RWPE2 (cell line): ENCODE results near the gene PDE9A.
"Not testable (repeated sequence)": the region's sequence is repeated elsewhere in the genome, so short reads cannot be mapped to it uniquely, and the experiment has no call there.

Source experiments
- ATAC-seq: fragments of 200-7000 bp; cut with Tn5 transposase; 3 replicates; pipeline ENCODE4 v1.9.1; 2021; ENCODE audit warnings: low read depth
- DNase-seq: peaks from one replicate; pipeline ENCODE4 v3.0.0-alpha.2; 2020; ENCODE audit warnings: low spot score
- H3K27ac ChIP-seq: fragments of 450-650 bp; 2 replicates; pipeline ENCODE4 v1.5.1; 2017; ENCODE audit warnings: mild to moderate bottlenecking; ENCODE audit not compliant: poor library complexity, severe bottlenecking
- H3K27me3 ChIP-seq: fragments of 250-450 bp; sonication (Bioruptor Pico); 2 replicates; pipeline ENCODE4 v1.5.1; 2021; ENCODE audit warnings: mild to moderate bottlenecking, moderate library complexity; ENCODE audit not compliant: insufficient read depth, poor library complexity, severe bottlenecking
- H3K36me3 ChIP-seq: fragments of 250-450 bp; sonication (Bioruptor Pico); 2 replicates; pipeline ENCODE4 v1.5.1; 2020; ENCODE audit warnings: low read depth, mild to moderate bottlenecking, moderate library complexity
- H3K4me1 ChIP-seq: fragments of 250-450 bp; sonication (Bioruptor Pico); 2 replicates; pipeline ENCODE4 v1.5.1; 2021; ENCODE audit warnings: mild to moderate bottlenecking, moderate library complexity; ENCODE audit not compliant: insufficient read depth, poor library complexity, severe bottlenecking
- H3K4me3 ChIP-seq: fragments of 250-450 bp; sonication (Bioruptor Pico); 2 replicates; pipeline ENCODE4 v1.5.1; 2021; ENCODE audit warnings: mild to moderate bottlenecking, moderate library complexity; ENCODE audit not compliant: severe bottlenecking
- H3K9me3 ChIP-seq: fragments of 250-450 bp; sonication (Bioruptor Pico); 2 replicates; pipeline ENCODE4 v1.5.1; 2021; ENCODE audit warnings: mild to moderate bottlenecking, moderate library complexity; ENCODE audit not compliant: severe bottlenecking
- TF ChIP-seq, protein P1 (sequence below): fragments of 450-650 bp; IDR thresholded peaks from one replicate; pipeline ENCODE4 v1.5.1; 2017; ENCODE audit warnings: mild to moderate bottlenecking, moderate library complexity; ENCODE audit not compliant: poor library complexity, severe bottlenecking

PDE9A gene

GRCh38 chr21:42806509-42807140 is 153.2 kb downstream of the PDE9A start:
- TF ChIP-seq, protein P1, sequence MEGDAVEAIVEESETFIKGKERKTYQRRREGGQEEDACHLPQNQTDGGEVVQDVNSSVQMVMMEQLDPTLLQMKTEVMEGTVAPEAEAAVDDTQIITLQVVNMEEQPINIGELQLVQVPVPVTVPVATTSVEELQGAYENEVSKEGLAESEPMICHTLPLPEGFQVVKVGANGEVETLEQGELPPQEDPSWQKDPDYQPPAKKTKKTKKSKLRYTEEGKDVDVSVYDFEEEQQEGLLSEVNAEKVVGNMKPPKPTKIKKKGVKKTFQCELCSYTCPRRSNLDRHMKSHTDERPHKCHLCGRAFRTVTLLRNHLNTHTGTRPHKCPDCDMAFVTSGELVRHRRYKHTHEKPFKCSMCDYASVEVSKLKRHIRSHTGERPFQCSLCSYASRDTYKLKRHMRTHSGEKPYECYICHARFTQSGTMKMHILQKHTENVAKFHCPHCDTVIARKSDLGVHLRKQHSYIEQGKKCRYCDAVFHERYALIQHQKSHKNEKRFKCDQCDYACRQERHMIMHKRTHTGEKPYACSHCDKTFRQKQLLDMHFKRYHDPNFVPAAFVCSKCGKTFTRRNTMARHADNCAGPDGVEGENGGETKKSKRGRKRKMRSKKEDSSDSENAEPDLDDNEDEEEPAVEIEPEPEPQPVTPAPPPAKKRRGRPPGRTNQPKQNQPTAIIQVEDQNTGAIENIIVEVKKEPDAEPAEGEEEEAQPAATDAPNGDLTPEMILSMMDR, result no peak
- Histone ChIP-seq H3K4me3 (no peak overlapping the region), H3K36me3 (no peaks in the 10 kb centered on the region), H3K9me3 (no peaks in the 10 kb centered on the region), H3K27me3 (no peaks in the 10 kb centered on the region), H3K27ac (no peak overlapping the region), H3K4me1 (no peaks in the 10 kb centered on the region)
- ATAC-seq (no peak), DNase-seq (no peak)

DNA sequence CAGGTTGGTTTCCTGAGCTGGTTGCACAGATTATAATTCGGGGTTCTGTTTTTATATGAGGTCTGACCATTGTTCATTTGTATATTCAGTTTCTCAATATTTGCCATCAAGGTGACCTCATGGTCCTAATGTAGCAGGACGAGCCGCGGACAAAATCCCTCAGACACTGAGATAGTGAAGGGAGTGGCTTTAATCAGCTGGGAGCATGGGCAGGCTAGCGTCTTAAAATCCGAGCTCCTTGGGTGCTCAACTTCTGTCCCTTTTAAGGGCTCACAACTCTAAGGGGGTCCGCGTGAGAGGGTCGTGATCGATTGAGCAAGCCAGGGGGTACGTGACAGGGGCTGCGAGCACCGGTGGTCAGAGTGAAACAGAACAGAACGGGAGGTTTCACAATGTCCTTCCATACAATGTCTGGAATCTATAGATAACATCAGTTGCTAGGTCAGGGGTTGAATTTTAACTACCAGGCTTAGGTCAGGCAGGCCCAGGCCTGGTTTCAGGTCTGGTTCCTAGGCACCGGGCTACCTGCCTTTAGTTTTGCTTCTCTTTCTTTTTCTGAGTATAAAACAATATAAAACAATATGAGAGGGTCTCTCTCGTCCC is 154.0 kb downstream of the PDE9A start:
- not testable (repeated sequence) for H3K9me3 ChIP-seq, H3K4me3 ChIP-seq, H3K36me3 ChIP-seq, H3K4me1 ChIP-seq, H3K27me3 ChIP-seq, ATAC-seq, DNase-seq, H3K27ac ChIP-seq

GRCh38 chr21:42807938-42808613 is 154.7 kb downstream of the PDE9A start:
- H3K27ac ChIP-seq, result no peak overlapping the region
- H3K4me3 ChIP-seq, result no peak overlapping the region
- DNase-seq (no peak), ATAC-seq (no peak)
- H3K4me1 ChIP-seq, result peaks cover 9% of the 10 kb centered on the region
- no peaks in the 10 kb centered on the region for H3K27me3 ChIP-seq
- H3K9me3 ChIP-seq, result no peaks in the 10 kb centered on the region
- TF ChIP-seq, protein P1, result no peak
- H3K36me3 ChIP-seq, result no peaks in the 10 kb centered on the region

GRCh38 chr21:42809171-42809570 is 155.8 kb downstream of the PDE9A start:
- Histone ChIP-seq H3K9me3 (peaks cover 9% of the 10 kb centered on the region), H3K4me1 (peaks cover 9% of the 10 kb centered on the region), H3K4me3 (no peak overlapping the region), H3K36me3 (no peaks in the 10 kb centered on the region), H3K27me3 (no peaks in the 10 kb centered on the region), H3K27ac (no peak overlapping the region)
- TF ChIP-seq, protein P1, result no peak
- ATAC-seq (no peak), DNase-seq (no peak)

- Histone ChIP-seq H3K4me3 (no peak overlapping the region), H3K36me3 (no peaks in the 10 kb centered on the region), H3K9me3 (peaks cover 16% of the 10 kb centered on the region), H3K4me1 (peaks cover 9% of the 10 kb centered on the region), H3K27ac (no peak overlapping the region), H3K27me3 (no peaks in the 10 kb centered on the region)
- TF ChIP-seq, protein P1, result no peak
- ATAC-seq (no peak), DNase-seq (no peak)
These were observed 156.4 kb downstream of the PDE9A start for GRCh38 chr21:42809577-42810475.
